HG02981 (cell line): ENCODE measurements around the gene UBE3C.

Source experiments
- ATAC-seq: cut with Tn5 transposase; IDR thresholded peaks from one replicate; pipeline ENCODE4 v1.9.1; 2021; ENCODE audit warnings: mild to moderate bottlenecking, moderate library complexity; ENCODE audit not compliant: unreplicated experiment

UBE3C gene

DNA sequence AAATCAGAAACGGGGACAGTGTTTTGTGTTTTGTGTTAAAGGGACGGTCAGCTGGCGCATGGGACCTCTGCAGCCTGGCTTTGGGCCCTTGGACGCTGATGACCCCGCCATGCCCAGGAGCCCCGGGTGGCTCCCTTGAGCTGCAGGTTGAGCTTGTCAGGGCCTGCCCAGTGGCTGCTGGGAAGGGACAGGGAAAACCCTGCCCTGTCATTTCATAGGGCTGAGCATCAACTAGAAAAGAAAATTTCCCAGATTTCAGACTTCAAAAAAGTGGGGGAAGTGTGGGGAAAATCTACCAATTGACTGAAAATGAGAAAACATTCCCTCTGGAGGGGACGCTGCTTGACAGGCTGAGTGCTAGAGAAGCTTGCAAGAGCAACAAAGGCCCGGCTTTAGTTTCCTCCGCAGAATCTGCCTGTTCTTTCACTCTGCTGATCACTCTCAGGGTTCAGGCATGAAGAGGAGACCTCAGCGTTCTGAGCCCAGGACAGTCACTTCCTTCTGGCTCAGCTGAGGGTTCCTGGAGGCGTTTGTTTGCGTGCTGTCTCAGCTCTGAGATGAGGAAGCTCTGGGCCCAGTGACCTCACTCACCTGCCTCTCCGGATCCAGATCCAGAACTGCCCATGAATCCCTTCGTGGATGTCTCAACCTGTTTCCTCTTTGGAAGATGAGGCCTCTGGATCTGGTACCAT is 179.4 kb downstream of the UBE3C start:
- ATAC-seq, result peak; percentile 72
